Left lung (tissue), 10 donors: ENCODE results near the gene ZSCAN25. TPM values are rescaled to one million over a fixed set of nuclear protein-coding genes. Genes with fewer than 3 reads are reported as not detected.

ENCODE experiments used
- ATAC-seq: fragments of 200-7000 bp; cut with Tn5 transposase; one replicate; pipeline ENCODE4 v1.9.1; 2020; ENCODE audit warnings: moderate library complexity
- DNase-seq, 4 donors: peaks; one replicate each; pipeline ENCODE4 v3.0.0-alpha.2; 2013 to 2020
- H3K27ac ChIP-seq, 2 donors: fragments of 200-600 bp; sonication (generic) in 1 of 2; one replicate each; pipeline versions ENCODE4 v1.5.0 to v1.8.0; 2020 to 2021
- H3K27me3 ChIP-seq, 2 donors: fragments of 200-600 bp; sonication (generic) in 1 of 2; one replicate each; pipeline versions ENCODE4 v1.5.0 to v1.8.0; 2020 to 2021
- H3K36me3 ChIP-seq, 2 donors: fragments of 200-600 bp; sonication (generic) in 1 of 2; one replicate each; pipeline versions ENCODE4 v1.5.0 to v1.8.0; 2020 to 2021
- H3K4me1 ChIP-seq, 2 donors: fragments of 200-600 bp; one replicate each; pipeline ENCODE4 v1.8.0; 2021
- H3K4me3 ChIP-seq, 2 donors: fragments of 200-600 bp; sonication (generic) in 1 of 2; one replicate each; pipeline versions ENCODE4 v1.5.0 to v1.8.0; 2020 to 2021; ENCODE audit warnings: mild to moderate bottlenecking in 1 of 2
- H3K9me3 ChIP-seq, 2 donors: fragments of 200-600 bp; sonication (generic) in 1 of 2; one replicate each; pipeline versions ENCODE4 v1.5.0 to v1.8.0; 2020 to 2021
- CTCF ChIP-seq, 2 donors: fragments of 200-600 bp; sonication (generic) in 1 of 2; IDR thresholded peaks; one replicate each; pipeline versions ENCODE4 v1.5.0 to v1.8.0; 2021; ENCODE audit warnings: antibody characterized with exemption in 2 of 2
- intact Hi-C, 2 donors: fragments of 100-400 bp; cut with DNase I; formaldehyde crosslinking; loops; one replicate each; pipeline versions ENCODE4 v1.11.2 to v1.14.2; 2022
- polyA plus RNA-seq, 6 donors: library from polyadenylated mRNA; unstranded; fragments of 120-200 nt; gene quantifications; one replicate each; pipeline ENCODE4 v1.2.1, GENCODE V29; 2013; ENCODE audit not compliant: insufficient read length in 6 of 6
- total RNA-seq, 2 donors: library from RNA; stranded (reverse); fragmentation: NEBNext Ultra II Directional; extraction: Animal tissue kit (Norgen Biotek cat#: 25700); gene quantifications; one replicate each; pipeline ENCODE4 v1.2.1, GENCODE V29; 2021
- donor health status: DM: no; HTN: yes; CAD: no.
- donor health status: DM: no; HTN: no; CAD: no.

ZSCAN25 gene
- total and polyA plus RNA-seq, 8 donors: 15.3 to 21.3 (median 19.2) TPM

- Histone ChIP-seq H3K27ac (no peak overlapping the region), H3K9me3 (no peaks in the 10 kb centered on the region), H3K27me3 (no peaks in the 10 kb centered on the region), H3K4me3 (no peak overlapping the region), H3K36me3 (no peaks in the 10 kb centered on the region), H3K4me1 (no peaks in the 10 kb centered on the region)
- ATAC-seq (no peak), DNase-seq (no peak)
- intact Hi-C loops: no loop called here
- TF ChIP-seq CTCF (IDR thresholded peaks at IDR 0.05): no peak
Measured at GRCh38 chr7:99601656-99602310, 15.0 kb upstream of the ZSCAN25 start.

- no peak for TF ChIP-seq CTCF (IDR thresholded peaks at IDR 0.05)
- no peak for ATAC-seq
- Histone ChIP-seq H3K4me1 (no peaks in the 10 kb centered on the region), H3K36me3 (no peaks in the 10 kb centered on the region), H3K27ac (no peak overlapping the region), H3K4me3 (no peak overlapping the region), H3K27me3 (no peaks in the 10 kb centered on the region), H3K9me3 (no peaks in the 10 kb centered on the region)
- no peak for DNase-seq
- intact Hi-C loops: no loop called here
Measured at GRCh38 chr7:99605527-99605926, 11.2 kb upstream of the ZSCAN25 start.

GRCh38 chr7:99606531-99606930 is 10.2 kb upstream of the ZSCAN25 start:
- Histone ChIP-seq H3K9me3 (no peaks in the 10 kb centered on the region), H3K27me3 (no peaks in the 10 kb centered on the region), H3K4me1 (no peaks in the 10 kb centered on the region), H3K27ac (no peak overlapping the region), H3K36me3 (no peaks in the 10 kb centered on the region), H3K4me3 (no peak overlapping the region)
- no peak for TF ChIP-seq CTCF (IDR thresholded peaks at IDR 0.05)
- ATAC-seq: no peak
- DNase-seq: no peak
- intact Hi-C loops: no loop called here

GRCh38 chr7:99607548-99607947 is 9.2 kb upstream of the ZSCAN25 start:
- H3K36me3 ChIP-seq: no peaks in the 10 kb centered on the region
- no peaks in the 10 kb centered on the region for H3K9me3 ChIP-seq
- H3K27ac ChIP-seq: no peak overlapping the region
- ATAC-seq (no peak), DNase-seq (no peak)
- H3K27me3 ChIP-seq: no peaks in the 10 kb centered on the region
- TF ChIP-seq CTCF (IDR thresholded peaks at IDR 0.05): no peak
- no peak overlapping the region for H3K4me3 ChIP-seq
- H3K4me1 ChIP-seq: no peaks in the 10 kb centered on the region
- intact Hi-C loops: no loop called here

GRCh38 chr7:99614495-99614894 is 2.3 kb upstream of the ZSCAN25 start:
- Histone ChIP-seq H3K27ac (no peak overlapping the region), H3K9me3 (no peaks in the 10 kb centered on the region), H3K27me3 (no peaks in the 10 kb centered on the region), H3K36me3 (peaks cover 0 to 12% of the 10 kb centered on the region in 2 donors), H3K4me1 (peaks cover 7 to 20% of the 10 kb centered on the region in 2 donors), H3K4me3 (no peak overlapping the region)
- no peak for DNase-seq
- intact Hi-C loops: no loop called here
- ATAC-seq: no peak
- no peak for TF ChIP-seq CTCF (IDR thresholded peaks at IDR 0.05)
